DOHH2 (cell line): ENCODE measurements around the gene ACTL10.

Experiments
- H3F3A ChIP-seq: fragments of 200-600 bp; sonication (generic), shearing (Covaris generic); 2 replicates; pipeline ENCODE4 v1.6.0; 2016; ENCODE audit warnings: antibody characterized with exemption, mild to moderate bottlenecking; ENCODE audit not compliant: control insufficient read depth, insufficient read depth
- H3K27ac ChIP-seq: fragments of 200-600 bp; sonication (generic); 2 replicates; pipeline ENCODE4 v1.5.1; 2014; ENCODE audit warnings: low read depth, mild to moderate bottlenecking, low read length, moderate library complexity
- H3K27me3 ChIP-seq: fragments of 200-600 bp; sonication (generic); 2 replicates; pipeline ENCODE4 v1.6.1; 2014; ENCODE audit warnings: mild to moderate bottlenecking, low read length, mixed read lengths; ENCODE audit not compliant: control insufficient read depth
- H3K36me3 ChIP-seq: fragments of 200-600 bp; sonication (generic); 2 replicates; pipeline ENCODE4 v1.6.1; 2014; ENCODE audit warnings: mild to moderate bottlenecking, low read length, moderate library complexity, mixed read lengths; ENCODE audit not compliant: control insufficient read depth
- H3K4me1 ChIP-seq: fragments of 200-600 bp; sonication (generic); 2 replicates; pipeline ENCODE4 v1.6.1; 2014; ENCODE audit warnings: mild to moderate bottlenecking, low read length, mixed read lengths; ENCODE audit not compliant: control insufficient read depth
- H3K4me2 ChIP-seq: fragments of 200-600 bp; sonication (generic); 2 replicates; pipeline ENCODE4 v1.6.0; 2014; ENCODE audit warnings: mild to moderate bottlenecking, low read length, moderate library complexity
- H3K4me3 ChIP-seq: fragments of 200-600 bp; sonication (generic); 2 replicates; pipeline ENCODE4 v1.5.1; 2014; ENCODE audit warnings: mild to moderate bottlenecking, low read length, mixed read lengths
- H3K79me2 ChIP-seq: fragments of 200-600 bp; sonication (generic); 2 replicates; pipeline ENCODE4 v1.6.1; 2014; ENCODE audit warnings: mild to moderate bottlenecking, low read length, mixed read lengths; ENCODE audit not compliant: control insufficient read depth
- H3K9me2 ChIP-seq: fragments of 200-600 bp; sonication (generic); replicated peaks from 2 replicates; pipeline ENCODE4 v1.6.1; 2014; ENCODE audit warnings: mild to moderate bottlenecking, low read length, mixed read lengths; ENCODE audit not compliant: control insufficient read depth
- H3K9me3 ChIP-seq: fragments of 200-600 bp; sonication (generic); 2 replicates; pipeline ENCODE4 v1.6.1; 2014; ENCODE audit warnings: antibody characterized with exemption, low read length, mixed read lengths; ENCODE audit not compliant: control insufficient read depth, insufficient read depth
- H4K20me1 ChIP-seq: fragments of 200-600 bp; sonication (generic); 2 replicates; pipeline ENCODE4 v1.6.0; 2014; ENCODE audit warnings: low read depth, mild to moderate bottlenecking, antibody characterized with exemption, low read length, moderate library complexity; ENCODE audit not compliant: control insufficient read depth, insufficient read depth
- CTCF ChIP-seq: fragments of 200-600 bp; sonication (generic); IDR thresholded peaks from one replicate; pipeline ENCODE4 v1.5.1; 2014; ENCODE audit warnings: antibody characterized with exemption, mild to moderate bottlenecking, low read depth, low read length; ENCODE audit not compliant: poor library complexity, severe bottlenecking
- EZH2phosphoT487 ChIP-seq: fragments of 200-600 bp; sonication (generic); IDR thresholded peaks from 2 replicates; pipeline ENCODE4 v1.6.1; 2017; ENCODE audit warnings: borderline replicate concordance, mild to moderate bottlenecking, antibody characterized with exemption, low read length, moderate library complexity, mixed read lengths

The ACTL10 gene

GRCh38 chr20:33701629-33702450 lies 35.1 kb downstream of the ACTL10 start:
- peaks cover 10% of the 10 kb centered on the region for H3K4me1 ChIP-seq
- no peaks in the 10 kb centered on the region for H3K79me2 ChIP-seq
- H3K27ac ChIP-seq, result no peak overlapping the region
- H3K27me3 ChIP-seq, result no peaks in the 10 kb centered on the region
- no peak overlapping the region for H3K4me2 ChIP-seq
- no peaks in the 10 kb centered on the region for H4K20me1 ChIP-seq
- H3K36me3 ChIP-seq, result no peaks in the 10 kb centered on the region
- no peaks in the 10 kb centered on the region for H3F3A ChIP-seq
- TF ChIP-seq CTCF (no peak), EZH2phosphoT487 (no peak)
- no peak overlapping the region for H3K4me3 ChIP-seq
- no peaks in the 10 kb centered on the region for H3K9me3 ChIP-seq
- no peaks in the 10 kb centered on the region for H3K9me2 ChIP-seq

DNA sequence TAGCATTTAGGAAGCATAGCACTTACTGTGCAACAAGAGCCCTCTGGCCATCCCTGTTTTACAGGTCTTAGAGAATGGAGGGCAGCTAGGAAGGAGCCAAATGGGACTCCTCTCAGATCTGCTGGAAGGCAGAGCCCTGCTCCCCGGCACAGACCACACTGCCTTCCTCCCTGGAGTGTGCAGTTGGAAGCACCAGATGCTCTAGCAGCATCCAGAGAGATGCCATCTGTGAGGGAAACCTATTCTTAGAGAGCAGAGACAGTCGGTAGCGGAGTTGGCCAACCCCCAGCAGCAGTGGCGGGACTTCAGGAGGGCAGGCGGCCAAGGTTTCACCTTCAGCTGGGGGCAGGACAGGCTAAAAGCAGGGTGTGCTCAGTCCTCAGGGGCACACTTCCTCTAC lies 36.1 kb downstream of the ACTL10 start:
- Histone ChIP-seq H3K9me3 (no peaks in the 10 kb centered on the region), H3K4me2 (no peak overlapping the region), H4K20me1 (no peaks in the 10 kb centered on the region), H3K79me2 (no peaks in the 10 kb centered on the region), H3K9me2 (no peaks in the 10 kb centered on the region), H3K27ac (no peak overlapping the region), H3K4me1 (peaks cover 10% of the 10 kb centered on the region), H3F3A (no peaks in the 10 kb centered on the region), H3K4me3 (no peak overlapping the region), H3K36me3 (no peaks in the 10 kb centered on the region), H3K27me3 (no peaks in the 10 kb centered on the region)
- no peak for TF ChIP-seq CTCF
- no peak for TF ChIP-seq EZH2phosphoT487

- H3K27me3 ChIP-seq, result no peaks in the 10 kb centered on the region
- no peak overlapping the region for H3K27ac ChIP-seq
- no peak for TF ChIP-seq EZH2phosphoT487
- no peak for TF ChIP-seq CTCF
- H3K9me2 ChIP-seq, result no peaks in the 10 kb centered on the region
- peaks cover 10% of the 10 kb centered on the region for H3K4me1 ChIP-seq
- no peak overlapping the region for H3K4me3 ChIP-seq
- H3F3A ChIP-seq, result no peaks in the 10 kb centered on the region
- H3K36me3 ChIP-seq, result no peaks in the 10 kb centered on the region
- no peaks in the 10 kb centered on the region for H3K79me2 ChIP-seq
- H4K20me1 ChIP-seq, result no peaks in the 10 kb centered on the region
- H3K4me2 ChIP-seq, result no peak overlapping the region
- no peaks in the 10 kb centered on the region for H3K9me3 ChIP-seq
These were observed 36.9 kb downstream of the ACTL10 start for GRCh38 chr20:33703498-33704137.
